ENCODE results near the gene PDCD11.

Gene PDCD11

DNA sequence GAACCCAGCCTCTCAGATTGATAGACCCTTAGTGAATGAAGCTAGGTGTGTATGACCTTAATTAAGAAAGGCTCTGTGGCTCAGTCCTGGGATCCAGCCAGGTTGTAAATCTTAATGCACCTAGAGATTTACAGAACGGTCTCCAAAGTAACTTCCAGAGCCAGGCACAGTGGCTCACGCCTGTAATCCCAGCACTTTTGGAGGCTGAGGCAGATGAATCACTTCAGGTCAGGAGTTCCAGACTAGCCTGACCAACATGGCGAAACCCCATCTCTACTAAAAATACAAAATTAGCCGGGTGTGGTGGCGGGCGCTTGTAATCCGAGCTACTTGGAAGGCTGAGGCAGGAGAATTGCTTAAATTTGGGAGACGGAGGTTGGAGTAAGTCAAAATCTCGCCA, 31.4 kb downstream of the PDCD11 start:
- Histone ChIP-seq H2AFZ (ENCODE audit: low read length) (no peak overlapping the region), H3K36me3 (ENCODE audit: insufficient read depth, low read length) (peaks cover 76% of the 10 kb centered on the region; the same call in 1 of the 2 replicates), H3K4me1 (ENCODE audit: insufficient read depth, low read length, poor library complexity, severe bottlenecking) (peaks cover 13% of the 10 kb centered on the region), H3F3A (ENCODE audit: low read depth) (no peaks in the 10 kb centered on the region), H3K27me3 (ENCODE audit: insufficient read depth, low read length, poor library complexity, severe bottlenecking) (no peaks in the 10 kb centered on the region), H3K9me2 (replicated peaks; ENCODE audit: low read depth, low read length) (no peaks in the 10 kb centered on the region), H3K4me2 (ENCODE audit: low read depth, low read length, poor library complexity, severe bottlenecking) (no peak overlapping the region), H3K9me3 (ENCODE audit: insufficient read depth, low read depth, low read length) (no peaks in the 10 kb centered on the region), H3K9ac (ENCODE audit: low read depth, low read length, poor library complexity, severe bottlenecking) (no peak overlapping the region), H3K4me3 (ENCODE audit: low read length, poor library complexity, severe bottlenecking) (no peak overlapping the region), H4K20me1 (ENCODE audit: insufficient read depth, low read length, poor library complexity, severe bottlenecking) (no peaks in the 10 kb centered on the region), H3K79me2 (ENCODE audit: insufficient read depth, low read length) (no peaks in the 10 kb centered on the region)
- TF ChIP-seq, protein P1, sequence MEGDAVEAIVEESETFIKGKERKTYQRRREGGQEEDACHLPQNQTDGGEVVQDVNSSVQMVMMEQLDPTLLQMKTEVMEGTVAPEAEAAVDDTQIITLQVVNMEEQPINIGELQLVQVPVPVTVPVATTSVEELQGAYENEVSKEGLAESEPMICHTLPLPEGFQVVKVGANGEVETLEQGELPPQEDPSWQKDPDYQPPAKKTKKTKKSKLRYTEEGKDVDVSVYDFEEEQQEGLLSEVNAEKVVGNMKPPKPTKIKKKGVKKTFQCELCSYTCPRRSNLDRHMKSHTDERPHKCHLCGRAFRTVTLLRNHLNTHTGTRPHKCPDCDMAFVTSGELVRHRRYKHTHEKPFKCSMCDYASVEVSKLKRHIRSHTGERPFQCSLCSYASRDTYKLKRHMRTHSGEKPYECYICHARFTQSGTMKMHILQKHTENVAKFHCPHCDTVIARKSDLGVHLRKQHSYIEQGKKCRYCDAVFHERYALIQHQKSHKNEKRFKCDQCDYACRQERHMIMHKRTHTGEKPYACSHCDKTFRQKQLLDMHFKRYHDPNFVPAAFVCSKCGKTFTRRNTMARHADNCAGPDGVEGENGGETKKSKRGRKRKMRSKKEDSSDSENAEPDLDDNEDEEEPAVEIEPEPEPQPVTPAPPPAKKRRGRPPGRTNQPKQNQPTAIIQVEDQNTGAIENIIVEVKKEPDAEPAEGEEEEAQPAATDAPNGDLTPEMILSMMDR (conservative IDR thresholded peaks at IDR 0.05; ENCODE audit: low read length), result no peak
- TF ChIP-seq EZH2phosphoT487 (IDR thresholded peaks at IDR 0.05; ENCODE audit: borderline replicate concordance), result no peak

DNA sequence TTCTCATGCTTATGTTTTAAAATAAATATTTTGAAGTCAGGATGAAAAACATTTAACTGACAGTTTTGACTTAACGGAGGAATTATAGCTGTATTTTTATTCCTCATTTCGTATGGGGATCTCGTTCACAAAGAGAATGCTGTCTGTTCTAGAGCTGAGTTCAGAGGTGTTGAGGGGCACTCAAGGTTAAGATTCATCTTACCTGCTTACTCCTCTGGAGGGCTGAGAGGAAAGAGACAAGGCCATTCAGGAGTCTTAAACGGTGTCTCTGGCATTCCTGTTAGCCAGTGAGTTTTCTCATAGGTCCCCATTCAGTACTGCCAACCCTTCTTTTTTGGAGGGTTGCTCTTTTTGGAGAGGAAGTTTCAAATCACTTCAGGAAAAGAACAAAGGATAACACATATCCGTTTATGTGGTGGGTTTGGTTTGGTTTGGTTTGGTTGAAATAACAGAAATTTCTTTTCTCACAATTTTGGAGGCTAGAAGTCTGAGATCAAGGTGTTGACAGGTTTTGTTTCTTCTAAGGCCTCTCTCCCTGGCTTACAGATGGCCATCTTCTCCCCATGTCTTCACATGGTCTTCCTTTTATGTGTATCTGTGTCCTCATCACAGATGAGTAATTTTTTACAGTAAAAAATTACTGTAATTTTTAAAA, 32.7 kb downstream of the PDCD11 start:
- H3K9me2 ChIP-seq (replicated peaks; ENCODE audit: low read depth, low read length), result no peaks in the 10 kb centered on the region
- peaks cover 74% of the 10 kb centered on the region; the same call in 1 of the 2 replicates for H3K36me3 ChIP-seq (ENCODE audit: insufficient read depth, low read length)
- H3K4me1 ChIP-seq (ENCODE audit: insufficient read depth, low read length, poor library complexity, severe bottlenecking), result peaks cover 13% of the 10 kb centered on the region
- H3K4me2 ChIP-seq (ENCODE audit: low read depth, low read length, poor library complexity, severe bottlenecking), result peak overlapping the region; percentile 21
- no peaks in the 10 kb centered on the region for H4K20me1 ChIP-seq (ENCODE audit: insufficient read depth, low read length, poor library complexity, severe bottlenecking)
- no peak overlapping the region for H3K4me3 ChIP-seq (ENCODE audit: low read length, poor library complexity, severe bottlenecking)
- no peaks in the 10 kb centered on the region for H3K27me3 ChIP-seq (ENCODE audit: insufficient read depth, low read length, poor library complexity, severe bottlenecking)
- H2AFZ ChIP-seq (ENCODE audit: low read length), result no peak overlapping the region
- H3K9me3 ChIP-seq (ENCODE audit: insufficient read depth, low read depth, low read length), result no peaks in the 10 kb centered on the region
- peak overlapping the region; percentile 24 for H3K9ac ChIP-seq (ENCODE audit: low read depth, low read length, poor library complexity, severe bottlenecking)
- H3F3A ChIP-seq (ENCODE audit: low read depth), result no peaks in the 10 kb centered on the region
- TF ChIP-seq, protein P1 (conservative IDR thresholded peaks at IDR 0.05; ENCODE audit: low read length), result no peak
- no peak for TF ChIP-seq EZH2phosphoT487 (IDR thresholded peaks at IDR 0.05; ENCODE audit: borderline replicate concordance)
- no peaks in the 10 kb centered on the region for H3K79me2 ChIP-seq (ENCODE audit: insufficient read depth, low read length)

DNA sequence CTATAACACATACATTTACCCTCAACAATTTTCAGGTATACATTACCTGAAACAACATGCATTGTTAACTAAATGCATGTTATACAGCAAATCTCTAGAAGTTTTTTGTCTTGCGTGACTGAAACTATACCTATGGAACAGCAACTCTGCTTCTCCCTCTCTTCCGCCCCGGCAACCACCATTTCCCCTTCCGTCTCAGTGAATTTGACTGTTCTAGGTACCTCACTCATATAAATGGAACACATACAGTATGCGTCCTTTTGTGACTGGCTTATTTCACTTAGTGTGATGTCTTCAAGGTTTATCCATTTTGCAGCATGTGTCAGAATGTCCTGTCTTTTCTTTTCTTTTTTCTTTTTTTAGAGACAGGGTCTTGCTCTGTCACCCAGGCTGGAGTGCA, 33.2 kb downstream of the PDCD11 start:
- no peaks in the 10 kb centered on the region for H3K9me3 ChIP-seq (ENCODE audit: insufficient read depth, low read depth, low read length)
- H3K9ac ChIP-seq (ENCODE audit: low read depth, low read length, poor library complexity, severe bottlenecking), result peak overlapping the region; percentile 24
- no peaks in the 10 kb centered on the region for H3K9me2 ChIP-seq (replicated peaks; ENCODE audit: low read depth, low read length)
- peaks cover 13% of the 10 kb centered on the region for H3K4me1 ChIP-seq (ENCODE audit: insufficient read depth, low read length, poor library complexity, severe bottlenecking)
- H2AFZ ChIP-seq (ENCODE audit: low read length), result no peak overlapping the region
- no peaks in the 10 kb centered on the region for H3K27me3 ChIP-seq (ENCODE audit: insufficient read depth, low read length, poor library complexity, severe bottlenecking)
- H4K20me1 ChIP-seq (ENCODE audit: insufficient read depth, low read length, poor library complexity, severe bottlenecking), result no peaks in the 10 kb centered on the region
- peaks cover 74% of the 10 kb centered on the region; the same call in 1 of the 2 replicates for H3K36me3 ChIP-seq (ENCODE audit: insufficient read depth, low read length)
- H3F3A ChIP-seq (ENCODE audit: low read depth), result no peaks in the 10 kb centered on the region
- H3K79me2 ChIP-seq (ENCODE audit: insufficient read depth, low read length), result no peaks in the 10 kb centered on the region
- H3K4me3 ChIP-seq (ENCODE audit: low read length, poor library complexity, severe bottlenecking), result no peak overlapping the region
- TF ChIP-seq, protein P1 (conservative IDR thresholded peaks at IDR 0.05; ENCODE audit: low read length), result no peak
- no peak for TF ChIP-seq EZH2phosphoT487 (IDR thresholded peaks at IDR 0.05; ENCODE audit: borderline replicate concordance)
- H3K4me2 ChIP-seq (ENCODE audit: low read depth, low read length, poor library complexity, severe bottlenecking), result peak overlapping the region; percentile 21
